CD14-positive monocyte (primary cell): ENCODE results near the gene MS4A15. TPM values are rescaled to one million over a fixed set of nuclear protein-coding genes. Genes with fewer than 3 reads are reported as not detected.

ENCODE experiments used
- DNase-seq, 3 donors: peaks; one replicate each; pipeline ENCODE4 v3.0.0-alpha.2; 2011 to 2022
- H2AFZ ChIP-seq: 2 replicates; pipeline ENCODE4 v1.6.0; 2012; ENCODE audit warnings: mild to moderate bottlenecking, low read depth, low read length, inconsistent platforms; ENCODE audit not compliant: insufficient read depth, poor library complexity, severe bottlenecking
- H3K27ac ChIP-seq, 2 donors: 1 replicate in 1 of 2; 2 replicates in 1 of 2; pipeline ENCODE4 v1.5.1; 2012 to 2013; ENCODE audit warnings: low read length in 2 of 2, control low read depth in 1 of 2, inconsistent platforms in 1 of 2, low read depth in 1 of 2, mild to moderate bottlenecking in 1 of 2
- H3K27me3 ChIP-seq, 2 donors: one replicate each; pipeline versions ENCODE4 v1.6.0 to v1.6.1; 2011 to 2013; ENCODE audit warnings: low read length in 2 of 2; ENCODE audit not compliant: control insufficient read depth in 2 of 2, insufficient read depth in 2 of 2
- H3K36me3 ChIP-seq, 2 donors: replicated peaks in 1 of 2; 1 replicate in 1 of 2; 2 replicates in 1 of 2; pipeline versions ENCODE4 v1.5.1 to v1.6.1; 2012 to 2013; ENCODE audit warnings: low read length in 2 of 2, control low read depth in 1 of 2, inconsistent platforms in 1 of 2, mild to moderate bottlenecking in 1 of 2; ENCODE audit not compliant: insufficient read depth in 2 of 2, control insufficient read depth in 1 of 2
- H3K4me1 ChIP-seq, 2 donors: 1 replicate in 1 of 2; 2 replicates in 1 of 2; pipeline versions ENCODE4 v1.5.1 to v1.6.1; 2012 to 2013; ENCODE audit warnings: low read length in 2 of 2, control low read depth in 1 of 2, inconsistent platforms in 1 of 2, mild to moderate bottlenecking in 1 of 2, moderate library complexity in 1 of 2; ENCODE audit not compliant: insufficient read depth in 2 of 2, control insufficient read depth in 1 of 2
- H3K4me2 ChIP-seq: replicated peaks from 2 replicates; pipeline ENCODE3; 2012; ENCODE audit warnings: low read length, moderate library complexity, mild to moderate bottlenecking; ENCODE audit not compliant: poor library complexity, severe bottlenecking; ENCODE audit errors: extremely low read depth
- H3K4me3 ChIP-seq, 3 experiments: fragments of 200-600 bp in 1 of 3; sonication (generic) in 1 of 3; replicated peaks in 1 of 3; 1 replicate in 2 of 3; 2 replicates in 1 of 3; pipeline ENCODE4 v1.5.1; 2011 to 2013; ENCODE audit warnings: low read length in 3 of 3, mild to moderate bottlenecking in 3 of 3, control low read depth in 2 of 3, low read depth in 2 of 3, inconsistent platforms in 1 of 3, moderate library complexity in 1 of 3
- H3K79me2 ChIP-seq: 2 replicates; pipeline ENCODE4 v1.6.0; 2012; ENCODE audit warnings: mild to moderate bottlenecking, control low read depth, inconsistent platforms, low read length, moderate library complexity; ENCODE audit not compliant: insufficient read depth
- H3K9ac ChIP-seq: 2 replicates; pipeline ENCODE4 v1.6.0; 2017; ENCODE audit warnings: low read length, mild to moderate bottlenecking; ENCODE audit not compliant: insufficient read depth, poor library complexity, severe bottlenecking
- H3K9me3 ChIP-seq, 2 donors: replicated peaks in 1 of 2; 1 replicate in 1 of 2; 2 replicates in 1 of 2; pipeline versions ENCODE4 v1.5.1 to v1.6.1; 2012 to 2013; ENCODE audit warnings: low read length in 2 of 2, control low read depth in 1 of 2; ENCODE audit not compliant: control insufficient read depth in 1 of 2, insufficient read depth in 1 of 2
- H4K20me1 ChIP-seq: 2 replicates; pipeline ENCODE4 v1.6.0; 2012; ENCODE audit warnings: mild to moderate bottlenecking, low read length, control low read depth, moderate library complexity; ENCODE audit not compliant: insufficient read depth
- H3K27ac Mint-ChIP-seq, 7 donors: one replicate each; pipeline ENCODE4 v1.8.0; 2020; ENCODE audit warnings: mild to moderate bottlenecking in 7 of 7, mixed read lengths in 7 of 7, moderate library complexity in 6 of 7, inconsistent platforms in 2 of 7
- H3K27me3 Mint-ChIP-seq, 3 donors: one replicate each; pipeline ENCODE4 v1.8.0; 2021 to 2022; ENCODE audit warnings: low read depth in 3 of 3, mild to moderate bottlenecking in 3 of 3, mixed read lengths in 3 of 3, moderate library complexity in 3 of 3, inconsistent platforms in 1 of 3
- H3K36me3 Mint-ChIP-seq, 2 donors: one replicate each; pipeline ENCODE4 v1.8.0; 2020; ENCODE audit warnings: mixed read lengths in 2 of 2, inconsistent platforms in 1 of 2, mild to moderate bottlenecking in 1 of 2
- H3K4me1 Mint-ChIP-seq: one replicate; pipeline ENCODE4 v1.8.0; 2020; ENCODE audit warnings: mild to moderate bottlenecking, mixed read lengths
- H3K4me3 Mint-ChIP-seq, 2 donors: one replicate each; pipeline ENCODE4 v1.8.0; 2020; ENCODE audit warnings: mild to moderate bottlenecking in 2 of 2, mixed read lengths in 2 of 2, moderate library complexity in 1 of 2
- H3K9me3 Mint-ChIP-seq, 7 donors: one replicate each; pipeline ENCODE4 v1.8.0; 2020 to 2022; ENCODE audit warnings: mixed read lengths in 7 of 7, mild to moderate bottlenecking in 6 of 7, moderate library complexity in 6 of 7, inconsistent platforms in 2 of 7
- WGBS: methylation state at CpG from one replicate; pipeline ENCODE4 v1.1.5; 2013; ENCODE audit warnings: missing lambda C conversion rate; ENCODE audit not compliant: insufficient coverage; 5-methylcytosine and 5-hydroxymethylcytosine counted together
- intact Hi-C, 2 donors: fragments of 100-400 bp; cut with micrococcal nuclease; formaldehyde crosslinking; loops; one replicate each; pipeline versions ENCODE4 v1.15.0 to v1.15.1; 2023
- polyA plus RNA-seq, 3 donors: library from polyadenylated mRNA; depleted of rRNA in 1 of 3; unstranded in 2 of 3; stranded (reverse) in 1 of 3; fragments of 300-500 nt in 2 of 3; fragments of >200 nt in 1 of 3; fragmentation: Illumina TruSeq in 2 of 3; gene quantifications; 1 replicate in 2 of 3; 2 replicates in 1 of 3; pipeline ENCODE4 v1.2.3, GENCODE V29; 2012 to 2021
- TF ChIP-seq, protein P1 (sequence below): fragments of 200-600 bp; IDR thresholded peaks from one replicate; pipeline ENCODE4 v1.8.0; 2022; ENCODE audit warnings: antibody characterized with exemption, mild to moderate bottlenecking

Gene MS4A15
- polyA plus RNA-seq, 3 donors = not detected

DNA sequence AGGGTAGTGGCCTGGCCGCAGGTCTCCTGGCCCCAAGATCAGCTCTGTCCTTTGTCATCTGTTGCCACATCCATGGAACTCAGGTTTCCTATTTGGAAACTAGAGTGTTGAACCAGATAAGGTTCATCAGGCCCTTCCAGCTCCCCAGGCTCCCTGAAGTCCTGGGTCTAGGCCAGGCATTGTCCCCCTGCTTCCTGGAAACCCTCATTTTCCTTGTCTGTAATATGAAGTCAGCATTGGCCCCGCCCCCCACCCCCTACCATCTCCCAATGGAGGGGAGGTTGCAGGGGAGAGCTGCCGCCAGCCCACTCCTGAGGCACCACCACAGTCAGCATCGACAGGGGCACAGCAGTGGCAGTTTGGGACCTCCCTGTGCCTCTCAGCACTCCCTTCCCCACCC is 19.5 kb downstream of the MS4A15 start:
- H2AFZ ChIP-seq = no peak overlapping the region
- H3K27ac Mint-ChIP-seq = no peak overlapping the region

GRCh38 chr11:60777106-60777505 is 20.4 kb downstream of the MS4A15 start:
- WGBS = 73% methylated on average over 4 of the region's 4 CpGs
- H3K4me2 ChIP-seq = no peak overlapping the region
- Mint-ChIP-seq H3K27ac (no peak overlapping the region), H3K27me3 (peaks cover 3 to 9% (median 9%) of the 10 kb centered on the region in 3 donors), H3K36me3 (no peaks in the 10 kb centered on the region), H3K9me3 (peaks cover 0 to 5% (median 0%) of the 10 kb centered on the region in 7 donors), H3K4me3 (no peak overlapping the region), H3K4me1 (peaks cover 5% of the 10 kb centered on the region)
- no peak overlapping the region for H3K27ac ChIP-seq
- H3K36me3 ChIP-seq = no peaks in the 10 kb centered on the region
- no peak for DNase-seq
- H4K20me1 ChIP-seq = no peaks in the 10 kb centered on the region
- H3K9ac ChIP-seq = no peak overlapping the region
- no peak overlapping the region for H2AFZ ChIP-seq
- H3K4me1 ChIP-seq = no peaks in the 10 kb centered on the region
- intact Hi-C loops = no loop called here
- peaks cover 0 to 3% of the 10 kb centered on the region in 2 donors for H3K27me3 ChIP-seq
- TF ChIP-seq, protein P1, sequence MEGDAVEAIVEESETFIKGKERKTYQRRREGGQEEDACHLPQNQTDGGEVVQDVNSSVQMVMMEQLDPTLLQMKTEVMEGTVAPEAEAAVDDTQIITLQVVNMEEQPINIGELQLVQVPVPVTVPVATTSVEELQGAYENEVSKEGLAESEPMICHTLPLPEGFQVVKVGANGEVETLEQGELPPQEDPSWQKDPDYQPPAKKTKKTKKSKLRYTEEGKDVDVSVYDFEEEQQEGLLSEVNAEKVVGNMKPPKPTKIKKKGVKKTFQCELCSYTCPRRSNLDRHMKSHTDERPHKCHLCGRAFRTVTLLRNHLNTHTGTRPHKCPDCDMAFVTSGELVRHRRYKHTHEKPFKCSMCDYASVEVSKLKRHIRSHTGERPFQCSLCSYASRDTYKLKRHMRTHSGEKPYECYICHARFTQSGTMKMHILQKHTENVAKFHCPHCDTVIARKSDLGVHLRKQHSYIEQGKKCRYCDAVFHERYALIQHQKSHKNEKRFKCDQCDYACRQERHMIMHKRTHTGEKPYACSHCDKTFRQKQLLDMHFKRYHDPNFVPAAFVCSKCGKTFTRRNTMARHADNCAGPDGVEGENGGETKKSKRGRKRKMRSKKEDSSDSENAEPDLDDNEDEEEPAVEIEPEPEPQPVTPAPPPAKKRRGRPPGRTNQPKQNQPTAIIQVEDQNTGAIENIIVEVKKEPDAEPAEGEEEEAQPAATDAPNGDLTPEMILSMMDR = no peak
- no peaks in the 10 kb centered on the region for H3K9me3 ChIP-seq
- H3K79me2 ChIP-seq = no peaks in the 10 kb centered on the region
- no peak overlapping the region for H3K4me3 ChIP-seq

More for the DNA sequence above, 19.5 kb downstream of the MS4A15 start:
- H3K79me2 ChIP-seq = no peaks in the 10 kb centered on the region
- H3K27ac ChIP-seq = no peak overlapping the region
- TF ChIP-seq, protein P1 = no peak
- Mint-ChIP-seq H3K4me3 (no peak overlapping the region), H3K9me3 (peaks cover 0 to 5% (median 0%) of the 10 kb centered on the region in 7 donors), H3K27me3 (peaks cover 3 to 9% (median 8%) of the 10 kb centered on the region in 3 donors), H3K4me1 (peaks cover 5% of the 10 kb centered on the region), H3K36me3 (no peaks in the 10 kb centered on the region)
- H3K4me1 ChIP-seq = no peaks in the 10 kb centered on the region
- intact Hi-C loops = no loop called here
- no peak overlapping the region for H3K4me2 ChIP-seq
- H3K4me3 ChIP-seq = no peak overlapping the region
- H3K27me3 ChIP-seq = peaks cover 0 to 3% of the 10 kb centered on the region in 2 donors
- no peaks in the 10 kb centered on the region for H4K20me1 ChIP-seq
- no peak overlapping the region for H3K9ac ChIP-seq
- no peak for DNase-seq
- H3K9me3 ChIP-seq = no peaks in the 10 kb centered on the region
- no peaks in the 10 kb centered on the region for H3K36me3 ChIP-seq
- WGBS = 80% methylated on average over 2 of the region's 4 CpGs
